Omental fat pad (tissue), 4 donors: ENCODE measurements around the gene NPDC1. TPM values are rescaled to one million over a fixed set of nuclear protein-coding genes. Genes with fewer than 3 reads are reported as not detected.

ENCODE experiments used
- ATAC-seq: fragments of 150-250 bp; one replicate; pipeline ENCODE4 v1.9.1; 2016; ENCODE audit warnings: mild to moderate bottlenecking, moderate library complexity; ENCODE audit not compliant: low FRiP score
- DNase-seq: peaks from one replicate; pipeline ENCODE4 v3.0.0-alpha.2; 2019; ENCODE audit warnings: low spot score
- small RNA-seq: library from RNA; depleted of rRNA; stranded (forward); fragments of <200 nt; gene quantifications from one replicate; pipeline ENCODE3, GENCODE V24; 2016
- total RNA-seq, 4 donors: library from RNA; depleted of rRNA; stranded (reverse); fragments of >200 nt; gene quantifications; one replicate each; pipeline ENCODE4 v1.1.0, GENCODE V29; 2016
- TF ChIP-seq, protein P1 (sequence below), 3 donors: fragments of 450-650 bp; IDR thresholded peaks; one replicate each; pipeline ENCODE4 v1.5.1; 2016 to 2017; ENCODE audit warnings: antibody characterized with exemption in 3 of 3, mild to moderate bottlenecking in 3 of 3, moderate library complexity in 2 of 3

The NPDC1 gene
- total RNA-seq, 4 donors from 2014 or later, result 37.2 to 70.5 (median 58.5) TPM

DNA sequence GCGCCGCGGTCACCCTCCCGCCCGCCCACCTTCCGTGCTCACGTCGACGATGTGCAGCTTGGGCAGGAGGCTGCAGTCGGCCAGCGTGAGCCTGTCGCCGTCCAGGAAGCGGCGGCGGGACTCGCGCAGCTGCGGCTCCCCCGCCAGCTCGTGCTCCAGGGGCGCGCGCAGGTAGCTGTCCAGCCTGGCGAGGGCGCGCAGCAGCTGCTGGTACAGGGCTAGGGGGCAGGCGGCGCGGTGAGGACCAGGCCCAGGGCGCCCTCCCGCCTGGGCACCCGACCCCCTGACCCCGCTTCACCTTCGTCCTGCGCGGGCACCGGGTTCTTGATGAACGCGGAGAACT lies 51.1 kb downstream of the NPDC1 start:
- ATAC-seq (no peak), DNase-seq (no peak)
- TF ChIP-seq, protein P1, sequence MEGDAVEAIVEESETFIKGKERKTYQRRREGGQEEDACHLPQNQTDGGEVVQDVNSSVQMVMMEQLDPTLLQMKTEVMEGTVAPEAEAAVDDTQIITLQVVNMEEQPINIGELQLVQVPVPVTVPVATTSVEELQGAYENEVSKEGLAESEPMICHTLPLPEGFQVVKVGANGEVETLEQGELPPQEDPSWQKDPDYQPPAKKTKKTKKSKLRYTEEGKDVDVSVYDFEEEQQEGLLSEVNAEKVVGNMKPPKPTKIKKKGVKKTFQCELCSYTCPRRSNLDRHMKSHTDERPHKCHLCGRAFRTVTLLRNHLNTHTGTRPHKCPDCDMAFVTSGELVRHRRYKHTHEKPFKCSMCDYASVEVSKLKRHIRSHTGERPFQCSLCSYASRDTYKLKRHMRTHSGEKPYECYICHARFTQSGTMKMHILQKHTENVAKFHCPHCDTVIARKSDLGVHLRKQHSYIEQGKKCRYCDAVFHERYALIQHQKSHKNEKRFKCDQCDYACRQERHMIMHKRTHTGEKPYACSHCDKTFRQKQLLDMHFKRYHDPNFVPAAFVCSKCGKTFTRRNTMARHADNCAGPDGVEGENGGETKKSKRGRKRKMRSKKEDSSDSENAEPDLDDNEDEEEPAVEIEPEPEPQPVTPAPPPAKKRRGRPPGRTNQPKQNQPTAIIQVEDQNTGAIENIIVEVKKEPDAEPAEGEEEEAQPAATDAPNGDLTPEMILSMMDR (IDR thresholded peaks at IDR 0.05), result no peak

DNA sequence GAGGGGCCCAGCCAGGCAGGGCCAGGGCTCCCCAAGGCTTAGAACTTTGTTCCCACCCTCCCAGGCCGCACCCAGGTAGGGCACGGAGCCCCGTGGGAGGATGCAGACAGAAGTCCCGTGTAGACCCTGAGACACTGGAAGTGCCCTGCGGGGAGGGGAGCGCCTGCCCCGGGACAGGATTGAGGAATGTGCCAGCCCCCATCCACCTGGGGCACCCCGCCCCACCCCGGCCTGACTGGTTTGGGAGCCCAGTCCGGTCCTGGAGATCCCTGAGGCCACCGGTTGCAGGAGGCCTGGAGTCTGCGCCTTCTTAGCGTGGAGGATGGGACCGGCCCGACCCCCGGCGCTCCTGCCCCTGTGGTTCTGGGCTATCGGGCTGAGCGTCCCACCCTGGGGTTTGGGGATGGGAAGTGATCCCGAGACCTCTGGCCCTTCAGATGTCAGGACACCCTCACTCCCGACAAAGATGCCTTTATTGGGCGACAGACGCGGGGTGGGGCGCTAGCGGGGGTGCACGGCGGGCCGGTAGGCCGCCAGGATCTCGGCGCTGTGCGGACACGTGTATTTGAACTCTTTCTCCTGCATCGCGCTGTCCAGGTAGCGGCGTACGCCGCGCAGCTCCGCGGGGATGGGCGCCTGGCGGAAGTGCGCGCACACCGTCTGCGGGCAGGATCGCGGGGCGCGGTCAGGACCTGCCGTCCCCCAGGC lies 51.6 kb downstream of the NPDC1 start:
- no peak for ATAC-seq
- no peak for DNase-seq
- TF ChIP-seq, protein P1 (IDR thresholded peaks at IDR 0.05), result no peak

DNA sequence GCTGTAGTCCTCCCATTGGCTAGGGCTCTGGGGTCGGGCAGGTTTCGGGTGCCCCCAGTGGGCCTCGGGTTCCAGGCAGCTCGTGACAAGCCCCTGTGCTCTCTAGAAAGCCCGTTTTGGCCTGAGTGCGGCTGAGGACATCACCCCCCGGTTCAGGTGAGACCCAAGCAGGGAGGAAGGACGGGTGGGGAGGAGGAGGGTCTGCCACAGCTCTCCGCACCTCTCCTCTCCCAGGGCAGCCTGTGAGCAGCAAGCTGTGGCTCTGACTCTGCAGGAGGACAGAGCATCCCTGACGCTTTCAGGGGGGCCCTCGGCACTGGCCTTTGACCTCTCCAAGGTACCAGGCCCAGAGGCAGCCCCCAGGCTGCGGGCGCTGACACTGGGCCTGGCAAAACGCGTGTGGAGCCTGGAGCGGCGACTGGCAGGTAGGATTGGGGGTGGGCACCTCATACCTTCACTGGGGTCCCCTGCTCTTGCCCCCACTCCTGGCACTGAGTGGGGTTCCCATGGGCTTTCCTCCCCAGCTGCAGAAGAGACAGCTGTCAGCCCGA lies 53.1 kb downstream of the NPDC1 start:
- ATAC-seq, result no peak
- DNase-seq, result no peak
- TF ChIP-seq, protein P1 (IDR thresholded peaks at IDR 0.05), result no peak

DNA sequence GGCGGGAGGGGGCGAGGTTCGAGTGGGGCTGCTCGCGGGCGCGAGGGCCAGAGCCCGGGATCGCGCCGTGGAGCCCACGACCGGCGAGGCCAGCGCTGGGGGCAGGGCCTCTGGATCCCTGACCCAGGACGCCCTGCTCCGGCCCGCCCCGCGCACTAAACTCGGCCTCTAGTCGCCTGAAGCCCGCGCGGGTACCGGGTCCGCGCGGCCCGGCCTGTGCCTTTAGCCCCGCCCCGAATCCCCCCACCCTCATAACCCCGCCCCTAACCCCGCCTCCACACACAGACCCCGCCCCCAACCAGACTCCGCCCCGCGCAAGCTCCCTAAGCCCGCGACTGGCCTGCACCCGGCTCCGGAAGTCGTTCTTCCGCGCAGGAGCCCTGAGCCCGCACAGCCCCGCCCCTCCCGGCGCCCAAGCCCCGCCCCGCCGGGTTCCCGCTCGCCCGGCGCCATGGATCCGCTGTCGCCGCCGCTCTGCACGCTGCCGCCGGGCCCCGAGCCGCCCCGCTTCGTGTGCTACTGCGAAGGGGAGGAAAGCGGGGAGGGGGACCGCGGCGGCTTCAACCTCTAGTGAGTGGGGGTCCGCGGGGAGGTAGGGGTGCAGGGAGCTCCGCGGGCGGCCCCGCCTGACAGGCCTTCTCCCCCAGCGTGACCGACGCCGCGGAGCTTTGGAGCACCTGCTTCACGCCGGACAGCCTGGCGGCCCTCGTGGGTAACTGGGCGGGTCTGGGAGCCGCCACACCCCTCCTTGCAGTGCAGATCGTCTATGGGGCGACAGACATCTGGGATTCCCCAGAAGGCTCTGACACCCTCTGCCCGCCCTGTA lies 53.8 kb downstream of the NPDC1 start, which contains the start of gene PAXX:
PAXX (plus strand) TSS at position 430 of the 826 bp plus-strand sequence; CDS start at position 452, 22 bp downstream.
- ATAC-seq, result peak; percentile 90
- DNase-seq, result peak; percentile 82
- TF ChIP-seq, protein P1 (IDR thresholded peaks at IDR 0.05), result no peak

DNA sequence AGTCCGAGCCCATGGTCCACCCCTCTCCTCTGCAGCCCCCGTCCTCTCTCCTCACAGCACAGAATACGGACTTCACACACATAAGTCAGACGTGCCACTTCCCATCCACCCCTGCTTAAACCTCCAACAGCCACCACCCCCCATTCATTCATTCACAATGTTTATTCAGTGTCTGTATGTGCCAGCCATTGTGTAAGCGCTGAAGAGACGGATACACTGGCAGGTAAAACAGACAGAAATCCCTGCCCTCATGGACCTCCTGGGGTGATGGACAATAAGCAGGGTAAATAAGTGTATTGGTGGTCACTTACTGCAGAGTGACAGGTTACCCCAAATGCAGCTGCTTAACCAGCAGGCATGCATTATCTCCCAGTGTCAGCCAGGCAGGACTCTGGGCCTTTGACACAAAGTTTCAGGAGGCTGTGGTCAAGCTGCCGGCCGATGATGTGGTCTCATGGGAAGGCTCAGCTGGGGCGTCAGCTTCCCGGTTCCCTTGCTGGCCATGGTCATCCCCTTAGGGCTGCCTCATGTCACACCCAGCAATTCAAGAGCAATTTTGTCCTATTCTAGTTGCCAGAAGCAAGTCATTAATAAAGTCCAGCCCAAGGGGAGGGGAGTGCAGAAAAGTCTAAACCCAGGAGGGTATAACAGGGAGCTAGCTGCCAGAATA lies 55.6 kb downstream of the NPDC1 start:
- DNase-seq (no peak), ATAC-seq (no peak)
- TF ChIP-seq, protein P1 (IDR thresholded peaks at IDR 0.05), result no peak

Small RNA genes within 50 kb of the gene (small RNA-seq; reads per million reads assigned to genes)
- not detected for gene RF00153

Other genes starting within 250 kb of the NPDC1 start
- 1 to 10 TPM; 1.5 to 2.8 (median 1.9) TPM for gene CCDC183, start 249.8 kb downstream of the NPDC1 start, total RNA-seq
- 10 to 100 TPM; 33.7 to 46.9 (median 44.9) TPM for gene RABL6, start 238.2 kb downstream of the NPDC1 start, total RNA-seq
- 1 to 10 TPM in 1 of 4 donors, under 1 TPM in 3; 0.72 to 2.5 (median 0.78) TPM for gene AJM1, start 203.7 kb downstream of the NPDC1 start, total RNA-seq
- 10 to 100 TPM; 27.1 to 53.9 (median 40.9) TPM for gene PHPT1, start 196.8 kb downstream of the NPDC1 start, total RNA-seq
- 1 to 10 TPM; 1.4 to 3.9 (median 1.7) TPM for gene MAMDC4, start 193.8 kb downstream of the NPDC1 start, total RNA-seq
- 100 to 1,000 TPM; 281 to 323 (median 308) TPM for gene EDF1, start 179.9 kb downstream of the NPDC1 start, total RNA-seq
- 1 to 10 TPM; 3.2 to 9.1 (median 5.1) TPM for gene TRAF2, start 159.7 kb downstream of the NPDC1 start, total RNA-seq
- gene FBXW5, start 101.4 kb downstream of the NPDC1 start, total RNA-seq, result 100 to 1,000 TPM; 154 to 242 (median 185) TPM
- gene C8G, start 100.9 kb downstream of the NPDC1 start, total RNA-seq, result 1 to 10 TPM in 1 of 4 donors, not detected in 3; 4.3 TPM
- under 1 TPM in 1 of 4 donors, not detected in 3; 0.46 TPM for gene LCN12, start 93.9 kb downstream of the NPDC1 start, total RNA-seq
- gene PTGDS, start 68.7 kb downstream of the NPDC1 start, total RNA-seq, result 100 to 1,000 TPM in 2 of 4 donors, 10 to 100 TPM in 2; 76.9 to 173 (median 118) TPM
- under 1 TPM in 3 of 4 donors, not detected in 1; 0.28 to 0.47 (median 0.36) TPM for gene LCNL1, start 63.2 kb downstream of the NPDC1 start, total RNA-seq
- 10 to 100 TPM; 22.0 to 37.0 (median 31.6) TPM for gene PAXX, start 53.8 kb downstream of the NPDC1 start, total RNA-seq
- 1 to 10 TPM in 3 of 4 donors, under 1 TPM in 1; 0.95 to 9.7 (median 4.7) TPM for gene CLIC3, start 49.6 kb downstream of the NPDC1 start, total RNA-seq
- 10 to 100 TPM; 15.4 to 31.5 (median 25.9) TPM for gene ABCA2, start 17.9 kb downstream of the NPDC1 start, total RNA-seq
- gene FUT7, start 14.1 kb downstream of the NPDC1 start, total RNA-seq, result 1 to 10 TPM in 1 of 4 donors, under 1 TPM in 2, not detected in 1; 0.19 to 3.6 (median 0.31) TPM
- under 1 TPM in 3 of 4 donors, not detected in 1; 0.25 to 0.72 (median 0.28) TPM for gene ENTPD2, start 7.9 kb upstream of the NPDC1 start, total RNA-seq
- gene SAPCD2, start 24.4 kb upstream of the NPDC1 start, total RNA-seq, result 1 to 10 TPM in 1 of 4 donors, under 1 TPM in 2, not detected in 1; 0.13 to 1.8 (median 0.37) TPM
- 10 to 100 TPM in 2 of 4 donors, 1 to 10 TPM in 2; 5.2 to 12.8 (median 9.7) TPM for gene UAP1L1, start 31.3 kb upstream of the NPDC1 start, total RNA-seq
- 10 to 100 TPM; 30.2 to 39.9 (median 33.9) TPM for gene MAN1B1, start 40.8 kb upstream of the NPDC1 start, total RNA-seq
- 100 to 1,000 TPM in 3 of 4 donors, 10 to 100 TPM in 1; 91.8 to 132 (median 119) TPM for gene DPP7, start 68.6 kb upstream of the NPDC1 start, total RNA-seq
- gene GRIN1, start 93.0 kb upstream of the NPDC1 start, total RNA-seq, result not detected
- gene LRRC26, start 123.9 kb upstream of the NPDC1 start, total RNA-seq, result not detected
- gene TMEM210, start 125.9 kb upstream of the NPDC1 start, total RNA-seq, result not detected
- 10 to 100 TPM; 17.4 to 38.8 (median 22.8) TPM for gene ANAPC2, start 142.4 kb upstream of the NPDC1 start, total RNA-seq
- 10 to 100 TPM; 51.2 to 78.2 (median 67.1) TPM for gene SSNA1, start 142.5 kb upstream of the NPDC1 start, total RNA-seq
- 1 to 10 TPM; 3.6 to 6.5 (median 4.9) TPM for gene TPRN, start 154.6 kb upstream of the NPDC1 start, total RNA-seq
- gene TMEM203, start 159.5 kb upstream of the NPDC1 start, total RNA-seq, result 10 to 100 TPM; 21.6 to 29.1 (median 27.1) TPM
- gene NDOR1, start 159.5 kb upstream of the NPDC1 start, total RNA-seq, result 1 to 10 TPM; 5.6 to 6.6 (median 6.1) TPM
- 1 to 10 TPM in 1 of 4 donors, under 1 TPM in 2, not detected in 1; 0.65 to 1.0 (median 0.72) TPM for gene RNF208, start 176.1 kb upstream of the NPDC1 start, total RNA-seq
- gene CYSRT1, start 179.0 kb upstream of the NPDC1 start, total RNA-seq, result under 1 TPM in 3 of 4 donors, not detected in 1; 0.36 to 0.65 (median 0.38) TPM
- gene RNF224, start 181.3 kb upstream of the NPDC1 start, total RNA-seq, result under 1 TPM in 1 of 4 donors, not detected in 3; 0.19 TPM
- not detected for gene SLC34A3, start 184.7 kb upstream of the NPDC1 start, total RNA-seq
- gene TUBB4B, start 195.1 kb upstream of the NPDC1 start, total RNA-seq, result 100 to 1,000 TPM; 197 to 452 (median 288) TPM
- gene STPG3, start 205.1 kb upstream of the NPDC1 start, total RNA-seq, result under 1 TPM in 1 of 4 donors, not detected in 3; 0.56 TPM
- gene NELFB, start 209.2 kb upstream of the NPDC1 start, total RNA-seq, result 10 to 100 TPM; 22.2 to 42.8 (median 34.2) TPM
- gene TOR4A, start 231.5 kb upstream of the NPDC1 start, total RNA-seq, result 10 to 100 TPM in 3 of 4 donors, 1 to 10 TPM in 1; 9.8 to 17.7 (median 11.6) TPM